HepG2 (cell line): ENCODE results near the gene TMEM231. TPM values are rescaled to one million over a fixed set of nuclear protein-coding genes. Genes with fewer than 3 reads are reported as not detected.

Experiments
- BCL6 ChIP-seq: IDR thresholded peaks from 2 replicates; pipeline ENCODE4 v1.6.1; 2016; ENCODE audit warnings: missing genetic modification reagents, missing compliant biosample characterization
- ERF ChIP-seq: IDR thresholded peaks from 2 replicates; pipeline ENCODE4 v1.6.1; 2018; ENCODE audit warnings: missing biosample characterization, missing genetic modification reagents
- MAZ ChIP-seq, 2 experiments: sonication (generic) in 1 of 2; formaldehyde crosslinking in 1 of 2; IDR thresholded peaks; 2 replicates each; pipeline versions ENCODE4 v1.5.0 to v1.6.1; 2012 to 2020; ENCODE audit warnings: low read depth in 2 of 2, mild to moderate bottlenecking in 2 of 2, borderline replicate concordance in 1 of 2, improper control_type of control experiment in 1 of 2, low read length in 1 of 2, missing genetic modification reagents in 1 of 2, moderate library complexity in 1 of 2
- MIXL1 ChIP-seq: IDR thresholded peaks from 2 replicates; pipeline ENCODE4 v1.6.1; 2016
- NR2C2 ChIP-seq: sonication (generic); formaldehyde crosslinking; IDR thresholded peaks from 2 replicates; pipeline ENCODE4 v1.4.0; 2020; ENCODE audit warnings: missing genetic modification reagents, mild to moderate bottlenecking, moderate library complexity, borderline replicate concordance
- SAP130 ChIP-seq: IDR thresholded peaks from 2 replicates; pipeline ENCODE4 v1.6.1; 2016; ENCODE audit warnings: low read depth
- SP1 ChIP-seq, 2 experiments: fragments of 450-650 bp in 1 of 2; sonication (generic) in 1 of 2; formaldehyde crosslinking in 1 of 2; IDR thresholded peaks; 2 replicates each; pipeline versions ENCODE4 v1.4.0 to v1.6.1; 2016 to 2020; ENCODE audit warnings: missing genetic modification reagents in 1 of 2
- SPEN ChIP-seq: sonication (generic); formaldehyde crosslinking; IDR thresholded peaks from 2 replicates; pipeline ENCODE4 v1.5.1; 2020; ENCODE audit warnings: low read depth, mild to moderate bottlenecking, missing genetic modification reagents
- ZBTB3 ChIP-seq: sonication (generic); formaldehyde crosslinking; IDR thresholded peaks from 2 replicates; pipeline ENCODE4 v1.4.0; 2020; ENCODE audit warnings: low read depth, mild to moderate bottlenecking, moderate library complexity, missing genetic modification reagents, borderline replicate concordance
- ZFP36L1 ChIP-seq: sonication (generic); formaldehyde crosslinking; IDR thresholded peaks from 2 replicates; pipeline ENCODE4 v1.8.0; 2022; ENCODE audit warnings: mild to moderate bottlenecking, missing genetic modification reagents, moderate library complexity
- ZMYM2 ChIP-seq: sonication (generic); formaldehyde crosslinking; IDR thresholded peaks from 2 replicates; pipeline ENCODE4 v1.8.0; 2022; ENCODE audit warnings: mild to moderate bottlenecking, missing genetic modification reagents
- ZNF354B ChIP-seq: sonication (generic); formaldehyde crosslinking; IDR thresholded peaks from 2 replicates; pipeline ENCODE4 v1.8.0; 2022; ENCODE audit warnings: mild to moderate bottlenecking, missing genetic modification reagents
- ZNF605 ChIP-seq: sonication (generic); formaldehyde crosslinking; IDR thresholded peaks from 2 replicates; pipeline ENCODE4 v1.8.0; 2022; ENCODE audit warnings: mild to moderate bottlenecking, missing genetic modification reagents
- polyA plus RNA-seq, 8 experiments: library from polyadenylated mRNA; depleted of rRNA in 3 of 8; stranded (reverse) in 7 of 8; unstranded in 1 of 8; fragments of >200 nt; fragmentation: Illumina TruSeq in 4 of 8; extraction: Trizol in 4 of 8; gene quantifications; 2 replicates each; pipeline versions ENCODE4 v1.2.1 to v1.2.3, GENCODE V29; 2011 to 2016; ENCODE audit warnings: low read depth in 4 of 8, missing spikeins in 1 of 8, mixed read lengths in 1 of 8; ENCODE audit not compliant: insufficient read depth in 1 of 8
- total RNA-seq, 5 experiments: library from RNA; depleted of rRNA; stranded (reverse); fragments of >200 nt; fragmentation: Illumina TruSeq; extraction: Trizol; gene quantifications; 2 replicates each; pipeline ENCODE4 v1.2.3, GENCODE V29; 2016; ENCODE audit warnings: low read depth in 1 of 5
- TF ChIP-seq, protein P1 (sequence below): sonication (generic); formaldehyde crosslinking; IDR thresholded peaks from 2 replicates; pipeline ENCODE4 v1.4.0; 2020; ENCODE audit warnings: missing genetic modification reagents, borderline replicate concordance
- TF ChIP-seq, protein P2 (sequence below): sonication (generic); formaldehyde crosslinking; IDR thresholded peaks from 2 replicates; pipeline ENCODE4 v1.8.0; 2022; ENCODE audit warnings: mild to moderate bottlenecking, missing genetic modification reagents, borderline replicate concordance
- TF ChIP-seq, protein P3 (sequence below): sonication (generic); formaldehyde crosslinking; IDR thresholded peaks from 2 replicates; pipeline ENCODE4 v1.4.0; 2020; ENCODE audit warnings: mild to moderate bottlenecking, missing genetic modification reagents
- TF ChIP-seq, protein P4 (sequence below), 2 experiments: fragments of 450-650 bp in 1 of 2; sonication (generic) in 1 of 2; formaldehyde crosslinking; IDR thresholded peaks; 2 replicates each; pipeline versions ENCODE4 v1.5.0 to v1.8.0; 2020 to 2022; ENCODE audit warnings: mild to moderate bottlenecking in 1 of 2, missing genetic modification reagents in 1 of 2

The TMEM231 gene
- total and polyA plus RNA-seq, 2 of the 13 experiments (the other 11 are each of a cell fraction or from before 2014, with no cell fraction given): 3.5 to 7.4 TPM

DNA sequence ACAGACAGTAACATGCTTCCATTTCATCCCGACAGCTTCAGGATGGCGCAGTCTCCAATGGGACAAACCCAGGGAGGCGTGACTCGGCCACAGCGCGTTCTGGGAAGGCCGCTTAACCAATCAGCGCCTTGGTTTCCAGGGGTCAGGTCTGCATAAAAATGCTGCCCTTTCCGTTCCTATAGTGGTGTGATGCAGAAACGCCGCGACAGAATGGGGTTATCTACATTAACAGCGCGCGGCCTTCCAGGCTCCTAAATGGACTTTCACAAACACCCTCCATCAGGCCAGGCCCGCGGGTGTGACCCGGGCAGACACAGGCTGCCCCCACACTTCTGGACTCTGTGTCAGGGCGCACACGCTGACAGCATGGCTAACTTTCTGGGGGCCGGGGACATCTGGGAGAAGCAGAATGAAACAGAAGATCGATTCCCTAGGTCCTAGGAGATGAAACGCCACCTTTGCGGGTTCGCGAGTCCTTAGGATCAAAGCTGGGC is 792 bp downstream of the TMEM231 start (continued):
- TF ChIP-seq NR2C2 (peak; percentile 83), ZMYM2 (0 out of 2 replicates have a peak, but pooled peaks have one; percentile 9), ZBTB3 (CRISPR knock-in tag) (0 out of 2 replicates have a peak, but pooled peaks have one; percentile 30), ZFP36L1 (CRISPR knock-in tag) (no peak), SP1 (IDR thresholded peaks at IDR 0.05) (no peak), SP1 (CRISPR knock-in tag; IDR thresholded peaks at IDR 0.05) (peak; percentile 35; the same call in 1 of the 2 replicates), BCL6 (0 out of 2 replicates have a peak, but pooled peaks have one; percentile 7), ERF (CRISPR knock-in tag) (0 out of 2 replicates have a peak, but pooled peaks have one; percentile 36), SAP130 (CRISPR knock-in tag) (peak; percentile 79), MAZ (IDR thresholded peaks at IDR 0.05; ENCODE audit: borderline replicate concordance, low read depth, low read length) (no peak), MAZ (CRISPR knock-in tag; IDR thresholded peaks at IDR 0.05; ENCODE audit: low read depth) (peak; percentile 10; the same call in 1 of the 2 replicates), ZNF354B (CRISPR knock-in tag) (0 out of 2 replicates have a peak, but pooled peaks have one; percentile 10), MIXL1 (CRISPR knock-in tag) (peak; percentile 14; the same call in 1 of the 2 replicates), SPEN (peak; percentile 25; the same call in 1 of the 2 replicates), ZNF605 (CRISPR knock-in tag) (peak; percentile 84; the same call in 1 of the 2 replicates)
- TF ChIP-seq, protein P1, sequence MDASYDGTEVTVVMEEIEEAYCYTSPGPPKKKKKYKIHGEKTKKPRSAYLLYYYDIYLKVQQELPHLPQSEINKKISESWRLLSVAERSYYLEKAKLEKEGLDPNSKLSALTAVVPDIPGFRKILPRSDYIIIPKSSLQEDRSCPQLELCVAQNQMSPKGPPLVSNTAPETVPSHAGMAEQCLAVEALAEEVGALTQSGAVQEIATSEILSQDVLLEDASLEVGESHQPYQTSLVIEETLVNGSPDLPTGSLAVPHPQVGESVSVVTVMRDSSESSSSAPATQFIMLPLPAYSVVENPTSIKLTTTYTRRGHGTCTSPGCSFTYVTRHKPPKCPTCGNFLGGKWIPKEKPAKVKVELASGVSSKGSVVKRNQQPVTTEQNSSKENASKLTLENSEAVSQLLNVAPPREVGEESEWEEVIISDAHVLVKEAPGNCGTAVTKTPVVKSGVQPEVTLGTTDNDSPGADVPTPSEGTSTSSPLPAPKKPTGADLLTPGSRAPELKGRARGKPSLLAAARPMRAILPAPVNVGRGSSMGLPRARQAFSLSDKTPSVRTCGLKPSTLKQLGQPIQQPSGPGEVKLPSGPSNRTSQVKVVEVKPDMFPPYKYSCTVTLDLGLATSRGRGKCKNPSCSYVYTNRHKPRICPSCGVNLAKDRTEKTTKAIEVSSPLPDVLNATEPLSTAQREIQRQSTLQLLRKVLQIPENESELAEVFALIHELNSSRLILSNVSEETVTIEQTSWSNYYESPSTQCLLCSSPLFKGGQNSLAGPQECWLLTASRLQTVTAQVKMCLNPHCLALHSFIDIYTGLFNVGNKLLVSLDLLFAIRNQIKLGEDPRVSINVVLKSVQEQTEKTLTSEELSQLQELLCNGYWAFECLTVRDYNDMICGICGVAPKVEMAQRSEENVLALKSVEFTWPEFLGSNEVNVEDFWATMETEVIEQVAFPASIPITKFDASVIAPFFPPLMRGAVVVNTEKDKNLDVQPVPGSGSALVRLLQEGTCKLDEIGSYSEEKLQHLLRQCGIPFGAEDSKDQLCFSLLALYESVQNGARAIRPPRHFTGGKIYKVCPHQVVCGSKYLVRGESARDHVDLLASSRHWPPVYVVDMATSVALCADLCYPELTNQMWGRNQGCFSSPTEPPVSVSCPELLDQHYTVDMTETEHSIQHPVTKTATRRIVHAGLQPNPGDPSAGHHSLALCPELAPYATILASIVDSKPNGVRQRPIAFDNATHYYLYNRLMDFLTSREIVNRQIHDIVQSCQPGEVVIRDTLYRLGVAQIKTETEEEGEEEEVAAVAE (CRISPR knock-in tag): 0 out of 2 replicates have a peak, but pooled peaks have one; percentile 42
- TF ChIP-seq, protein P2, sequence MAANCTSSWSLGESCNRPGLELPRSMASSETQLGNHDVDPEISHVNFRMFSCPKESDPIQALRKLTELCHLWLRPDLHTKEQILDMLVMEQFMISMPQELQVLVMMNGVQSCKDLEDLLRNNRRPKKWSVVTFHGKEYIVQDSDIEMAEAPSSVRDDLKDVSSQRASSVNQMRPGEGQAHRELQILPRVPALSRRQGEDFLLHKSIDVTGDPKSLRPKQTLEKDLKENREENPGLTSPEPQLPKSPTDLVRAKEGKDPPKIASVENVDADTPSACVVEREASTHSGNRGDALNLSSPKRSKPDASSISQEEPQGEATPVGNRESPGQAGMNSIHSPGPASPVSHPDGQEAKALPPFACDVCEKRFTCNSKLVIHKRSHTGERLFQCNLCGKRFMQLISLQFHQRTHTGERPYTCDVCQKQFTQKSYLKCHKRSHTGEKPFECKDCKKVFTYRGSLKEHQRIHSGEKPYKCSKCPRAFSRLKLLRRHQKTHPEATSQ (CRISPR knock-in tag): 0 out of 2 replicates have a peak, but pooled peaks have one; percentile 2
- TF ChIP-seq, protein P3, sequence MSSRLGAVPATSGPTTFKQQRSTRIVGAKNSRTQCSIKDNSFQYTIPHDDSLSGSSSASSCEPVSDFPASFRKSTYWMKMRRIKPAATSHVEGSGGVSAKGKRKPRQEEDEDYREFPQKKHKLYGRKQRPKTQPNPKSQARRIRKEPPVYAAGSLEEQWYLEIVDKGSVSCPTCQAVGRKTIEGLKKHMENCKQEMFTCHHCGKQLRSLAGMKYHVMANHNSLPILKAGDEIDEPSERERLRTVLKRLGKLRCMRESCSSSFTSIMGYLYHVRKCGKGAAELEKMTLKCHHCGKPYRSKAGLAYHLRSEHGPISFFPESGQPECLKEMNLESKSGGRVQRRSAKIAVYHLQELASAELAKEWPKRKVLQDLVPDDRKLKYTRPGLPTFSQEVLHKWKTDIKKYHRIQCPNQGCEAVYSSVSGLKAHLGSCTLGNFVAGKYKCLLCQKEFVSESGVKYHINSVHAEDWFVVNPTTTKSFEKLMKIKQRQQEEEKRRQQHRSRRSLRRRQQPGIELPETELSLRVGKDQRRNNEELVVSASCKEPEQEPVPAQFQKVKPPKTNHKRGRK: no peak; the same call in 1 of the 2 replicates
- TF ChIP-seq, protein P4, sequence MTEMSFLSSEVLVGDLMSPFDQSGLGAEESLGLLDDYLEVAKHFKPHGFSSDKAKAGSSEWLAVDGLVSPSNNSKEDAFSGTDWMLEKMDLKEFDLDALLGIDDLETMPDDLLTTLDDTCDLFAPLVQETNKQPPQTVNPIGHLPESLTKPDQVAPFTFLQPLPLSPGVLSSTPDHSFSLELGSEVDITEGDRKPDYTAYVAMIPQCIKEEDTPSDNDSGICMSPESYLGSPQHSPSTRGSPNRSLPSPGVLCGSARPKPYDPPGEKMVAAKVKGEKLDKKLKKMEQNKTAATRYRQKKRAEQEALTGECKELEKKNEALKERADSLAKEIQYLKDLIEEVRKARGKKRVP (CRISPR knock-in tag; IDR thresholded peaks at IDR 0.05): no peak
